OCI-LY3 (cell line): ENCODE data around the gene DNAH5.
"Not testable (repeated sequence)": the region's sequence is repeated elsewhere in the genome, so short reads cannot be mapped to it uniquely, and the experiment has no call there.

ENCODE experiments used
- H2AFZ ChIP-seq: fragments of 200-600, 300-600 bp; shearing (Covaris generic); 2 replicates; pipeline ENCODE4 v1.6.0; 2014; ENCODE audit warnings: antibody characterized with exemption, low read depth, low read length
- H3K27ac ChIP-seq: fragments of 200-600, 300-600 bp; sonication (generic); 2 replicates; pipeline ENCODE4 v1.5.1; 2014; ENCODE audit warnings: mild to moderate bottlenecking, low read length, moderate library complexity, mixed read lengths
- H3K27me3 ChIP-seq: fragments of 200-600, 300-600 bp; sonication (generic); 2 replicates; pipeline ENCODE4 v1.6.1; 2014; ENCODE audit warnings: low read depth, low read length, mixed read lengths
- H3K36me3 ChIP-seq: fragments of 200-600, 300-600 bp; sonication (generic); replicated peaks from 2 replicates; pipeline ENCODE3; 2014; ENCODE audit warnings: low read depth, low read length, mixed read lengths
- H3K4me1 ChIP-seq: fragments of 300-600, 200-600 bp; sonication (generic); 2 replicates; pipeline ENCODE4 v1.6.1; 2014; ENCODE audit warnings: low read length, mixed read lengths
- H3K4me2 ChIP-seq: fragments of 200-600, 300-600 bp; sonication (generic); 2 replicates; pipeline ENCODE4 v1.6.1; 2014; ENCODE audit warnings: low read length, mixed read lengths
- H3K4me3 ChIP-seq: fragments of 300-600, 200-600 bp; sonication (generic); 2 replicates; pipeline ENCODE4 v1.5.1; 2014; ENCODE audit warnings: antibody characterized with exemption, mild to moderate bottlenecking, low read length, moderate library complexity
- H3K79me2 ChIP-seq: fragments of 300-600, 200-600 bp; shearing (Covaris generic); 2 replicates; pipeline ENCODE4 v1.6.1; 2014; ENCODE audit warnings: mild to moderate bottlenecking, low read length, mixed read lengths
- H3K9ac ChIP-seq: fragments of 300-600, 200-600 bp; shearing (Covaris generic); 2 replicates; pipeline ENCODE4 v1.6.0; 2014; ENCODE audit warnings: mild to moderate bottlenecking, low read length, moderate library complexity
- H3K9me3 ChIP-seq: fragments of 200-600, 300-600 bp; shearing (Covaris generic); 2 replicates; pipeline ENCODE4 v1.6.1; 2014; ENCODE audit warnings: low read length, mixed read lengths; ENCODE audit not compliant: insufficient read depth
- H4K20me1 ChIP-seq: fragments of 200-600, 300-600 bp; sonication (generic); 2 replicates; pipeline ENCODE4 v1.6.1; 2016; ENCODE audit warnings: low read length, mixed read lengths; ENCODE audit not compliant: insufficient read depth
- EZH2phosphoT487 ChIP-seq: fragments of 200-600 bp; shearing (Covaris generic); IDR thresholded peaks from 2 replicates; pipeline ENCODE4 v1.6.1; 2018; ENCODE audit warnings: antibody characterized with exemption, mixed run types, low read depth
- TF ChIP-seq, protein P1 (sequence below): fragments of 200-600, 300-600 bp; sonication (generic); IDR thresholded peaks from 2 replicates; pipeline ENCODE4 v1.5.1; 2014; ENCODE audit warnings: antibody characterized with exemption, low read length, low read depth

Gene DNAH5

DNA sequence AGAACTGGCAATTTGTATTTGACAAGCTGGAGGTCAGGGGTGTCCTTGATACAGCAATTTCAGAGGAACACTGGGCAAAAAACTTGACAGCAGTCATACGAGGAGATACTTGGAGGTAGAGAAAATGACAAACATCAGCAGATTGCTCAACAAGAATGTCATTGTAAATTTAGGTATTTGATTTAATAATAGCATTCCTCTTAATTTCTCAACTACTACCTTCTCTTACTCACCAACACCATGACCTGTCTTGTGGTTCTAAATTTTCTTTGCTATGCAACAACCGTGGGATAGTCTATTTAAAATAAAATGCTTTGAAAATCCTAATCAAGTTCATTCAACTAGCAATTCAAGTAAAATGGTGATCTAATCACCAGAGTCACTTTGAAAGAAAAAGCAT lies 128.4 kb downstream of the DNAH5 start:
- Histone ChIP-seq H3K27me3 (no peaks in the 10 kb centered on the region), H4K20me1 (no peaks in the 10 kb centered on the region), H3K9me3 (no peaks in the 10 kb centered on the region), H3K4me3 (no peak overlapping the region), H3K27ac (no peak overlapping the region), H3K36me3 (no peaks in the 10 kb centered on the region), H3K79me2 (no peaks in the 10 kb centered on the region), H3K4me2 (no peak overlapping the region), H3K4me1 (no peaks in the 10 kb centered on the region), H3K9ac (no peak overlapping the region), H2AFZ (no peak overlapping the region)
- TF ChIP-seq EZH2phosphoT487 = no peak
- TF ChIP-seq, protein P1, sequence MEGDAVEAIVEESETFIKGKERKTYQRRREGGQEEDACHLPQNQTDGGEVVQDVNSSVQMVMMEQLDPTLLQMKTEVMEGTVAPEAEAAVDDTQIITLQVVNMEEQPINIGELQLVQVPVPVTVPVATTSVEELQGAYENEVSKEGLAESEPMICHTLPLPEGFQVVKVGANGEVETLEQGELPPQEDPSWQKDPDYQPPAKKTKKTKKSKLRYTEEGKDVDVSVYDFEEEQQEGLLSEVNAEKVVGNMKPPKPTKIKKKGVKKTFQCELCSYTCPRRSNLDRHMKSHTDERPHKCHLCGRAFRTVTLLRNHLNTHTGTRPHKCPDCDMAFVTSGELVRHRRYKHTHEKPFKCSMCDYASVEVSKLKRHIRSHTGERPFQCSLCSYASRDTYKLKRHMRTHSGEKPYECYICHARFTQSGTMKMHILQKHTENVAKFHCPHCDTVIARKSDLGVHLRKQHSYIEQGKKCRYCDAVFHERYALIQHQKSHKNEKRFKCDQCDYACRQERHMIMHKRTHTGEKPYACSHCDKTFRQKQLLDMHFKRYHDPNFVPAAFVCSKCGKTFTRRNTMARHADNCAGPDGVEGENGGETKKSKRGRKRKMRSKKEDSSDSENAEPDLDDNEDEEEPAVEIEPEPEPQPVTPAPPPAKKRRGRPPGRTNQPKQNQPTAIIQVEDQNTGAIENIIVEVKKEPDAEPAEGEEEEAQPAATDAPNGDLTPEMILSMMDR = no peak

DNA sequence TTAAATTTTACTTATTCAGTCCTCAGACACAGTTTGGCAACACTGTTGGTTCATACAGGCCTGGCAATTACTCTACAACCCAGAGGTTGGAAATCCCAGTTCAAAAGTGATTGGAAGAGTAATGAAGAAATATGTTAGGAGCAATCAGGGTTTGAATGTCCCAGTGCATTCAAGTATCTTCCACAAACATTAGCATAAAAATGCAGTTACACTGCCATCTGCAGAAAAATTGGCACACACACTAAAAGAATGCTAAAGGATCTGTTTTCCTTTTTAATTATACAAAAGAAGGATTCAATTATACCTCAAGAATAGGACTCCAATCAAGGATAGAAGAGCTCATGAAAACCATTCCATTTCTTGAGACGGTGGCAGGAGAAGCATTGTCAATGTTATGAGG lies 130.2 kb downstream of the DNAH5 start:
- TF ChIP-seq, protein P1 = no peak
- no peak for TF ChIP-seq EZH2phosphoT487
- Histone ChIP-seq H3K36me3 (no peaks in the 10 kb centered on the region), H3K9me3 (no peaks in the 10 kb centered on the region), H3K79me2 (no peaks in the 10 kb centered on the region), H3K9ac (no peak overlapping the region), H3K4me2 (no peak overlapping the region), H2AFZ (no peak overlapping the region), H3K27me3 (no peaks in the 10 kb centered on the region), H3K27ac (no peak overlapping the region), H4K20me1 (no peaks in the 10 kb centered on the region), H3K4me3 (no peak overlapping the region), H3K4me1 (no peaks in the 10 kb centered on the region)

DNA sequence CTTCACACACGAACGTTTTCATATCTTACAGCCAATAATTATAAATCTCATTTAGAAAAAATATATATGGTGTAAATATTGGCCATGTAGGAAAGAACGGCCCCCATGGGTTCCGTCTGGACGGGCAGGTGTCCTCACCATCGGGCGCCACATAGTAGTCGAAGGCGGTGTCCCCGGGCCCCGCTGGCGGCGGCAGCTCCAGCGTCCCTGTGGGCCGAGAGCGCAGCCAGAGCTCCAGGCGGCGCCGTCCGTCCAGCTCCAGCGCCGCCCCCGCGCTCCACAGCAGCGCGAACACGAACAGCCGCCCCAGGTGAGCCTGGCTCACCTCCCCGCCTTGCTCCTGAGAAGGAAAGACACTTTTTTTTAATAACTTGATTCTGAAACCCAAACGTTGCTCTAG lies 134.6 kb downstream of the DNAH5 start:
- Histone ChIP-seq H3K27me3 (no peaks in the 10 kb centered on the region), H3K9me3 (no peaks in the 10 kb centered on the region), H3K9ac (no peak overlapping the region), H3K79me2 (no peaks in the 10 kb centered on the region), H4K20me1 (no peaks in the 10 kb centered on the region), H3K27ac (no peak overlapping the region), H3K36me3 (no peaks in the 10 kb centered on the region), H2AFZ (no peak overlapping the region), H3K4me3 (no peak overlapping the region), H3K4me1 (no peaks in the 10 kb centered on the region), H3K4me2 (no peak overlapping the region)
- no peak for TF ChIP-seq EZH2phosphoT487
- TF ChIP-seq, protein P1 = no peak

DNA sequence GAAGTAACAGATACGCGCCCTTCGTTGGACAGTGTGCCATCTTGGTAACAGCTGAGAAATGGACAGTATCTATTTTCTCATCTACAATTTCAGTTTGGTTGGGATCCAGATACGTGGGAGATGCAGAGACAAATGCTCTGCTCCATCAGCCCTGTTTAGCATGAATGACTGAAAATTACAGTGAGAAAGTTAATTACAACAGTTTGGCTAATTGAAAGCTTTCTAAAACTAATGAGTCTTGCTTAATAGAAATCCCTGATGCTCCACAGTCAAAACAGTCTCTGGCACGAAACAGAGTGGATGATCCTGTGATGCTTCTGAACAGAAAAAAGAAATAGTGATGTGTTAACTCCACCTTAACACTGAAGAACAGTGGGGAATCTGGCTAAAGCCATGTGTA lies 140.2 kb downstream of the DNAH5 start:
- TF ChIP-seq EZH2phosphoT487 = no peak
- TF ChIP-seq, protein P1 = no peak
- H3K4me1 ChIP-seq = no peaks in the 10 kb centered on the region
- H3K4me3 ChIP-seq = no peak overlapping the region
- H3K36me3 ChIP-seq = no peaks in the 10 kb centered on the region
- no peak overlapping the region for H3K4me2 ChIP-seq
- H3K9ac ChIP-seq = no peak overlapping the region
- no peak overlapping the region for H3K27ac ChIP-seq
- H3K9me3 ChIP-seq = no peaks in the 10 kb centered on the region
- no peak overlapping the region for H2AFZ ChIP-seq
- H4K20me1 ChIP-seq = no peaks in the 10 kb centered on the region
- H3K27me3 ChIP-seq = no peaks in the 10 kb centered on the region
- H3K79me2 ChIP-seq = no peaks in the 10 kb centered on the region

DNA sequence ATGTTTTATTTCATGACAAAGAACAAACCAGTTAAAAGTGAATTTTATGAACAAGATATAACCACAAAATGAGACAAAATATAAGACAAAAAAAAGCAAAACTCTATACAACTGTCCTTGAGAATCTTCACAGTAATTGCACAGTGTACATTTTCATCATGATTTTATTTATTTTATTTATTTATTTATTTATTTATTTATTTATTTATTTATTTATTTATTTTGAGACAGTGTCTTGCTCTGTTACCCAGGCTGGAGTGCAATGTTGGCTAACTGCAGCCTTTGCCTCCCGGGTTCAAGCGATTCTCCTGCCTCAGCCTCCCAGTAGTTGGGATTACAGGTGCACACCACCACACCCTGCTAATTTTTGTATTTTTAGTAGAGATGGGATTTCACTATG lies 145.9 kb downstream of the DNAH5 start:
- not testable (repeated sequence) for H3K36me3 ChIP-seq, H3K4me2 ChIP-seq, H3K4me1 ChIP-seq, H3K27ac ChIP-seq, H3K79me2 ChIP-seq, H4K20me1 ChIP-seq, H3K4me3 ChIP-seq, H3K27me3 ChIP-seq, H3K9me3 ChIP-seq, H3K9ac ChIP-seq, H2AFZ ChIP-seq
